ENCODE results near the gene DNM3.

DNM3 gene

GRCh38 chr1:172347416-172347815 lies 506.1 kb downstream of the DNM3 start:
- H3K9ac ChIP-seq (ENCODE audit: low read length), result no peak overlapping the region
- H3K9me3 ChIP-seq (ENCODE audit: control insufficient read depth, low read length), result peaks cover 12% of the 10 kb centered on the region
- H3K23ac ChIP-seq (ENCODE audit: low read length in 2 of 2), result no peak overlapping the region
- no peak overlapping the region for H3K4ac ChIP-seq (ENCODE audit: low read depth in 1 of 2, low read length in 2 of 2)
- H2BK120ac ChIP-seq (ENCODE audit: low read depth, low read length), result no peak overlapping the region
- no peak for DNase-seq
- no peaks in the 10 kb centered on the region for H3K27me3 ChIP-seq (ENCODE audit: control insufficient read depth in 1 of 2, insufficient read depth in 1 of 2, low read length in 2 of 2)
- H2BK5ac ChIP-seq (ENCODE audit: low read depth, low read length, poor library complexity, severe bottlenecking), result no peak overlapping the region
- 100% methylated on average over 2 of the region's 3 CpGs for whole genome bisulfite sequencing
- H3K4me1 ChIP-seq (ENCODE audit: control insufficient read depth, insufficient read depth, low read depth, low read length), result peaks cover 4% of the 10 kb centered on the region
- no peaks in the 10 kb centered on the region for H3K36me3 ChIP-seq (ENCODE audit: control insufficient read depth in 1 of 2, insufficient read depth in 2 of 2, low read depth in 1 of 2, low read length in 2 of 2)
- no peak overlapping the region for H3K14ac ChIP-seq (ENCODE audit: low read length in 2 of 2)
- no peak overlapping the region for H3K27ac ChIP-seq (ENCODE audit: low read length, poor library complexity, severe bottlenecking)
- H4K8ac ChIP-seq (ENCODE audit: low read length), result no peak overlapping the region
- H3K4me3 ChIP-seq (ENCODE audit: insufficient read depth in 1 of 2, low read depth in 1 of 2, low read length in 2 of 2), result no peak overlapping the region
- H2AFZ ChIP-seq (ENCODE audit: low read depth, low read length), result no peak overlapping the region
- H3K4me2 ChIP-seq (ENCODE audit: low read length, poor library complexity, severe bottlenecking), result no peak overlapping the region
- no peak overlapping the region for H2BK15ac ChIP-seq (ENCODE audit: low read depth, poor library complexity, severe bottlenecking)
- no peak overlapping the region for H2AK5ac ChIP-seq (ENCODE audit: low read length, severe bottlenecking)
- H4K91ac ChIP-seq (ENCODE audit: low read length), result no peak overlapping the region
- no peak overlapping the region for H3K18ac ChIP-seq (ENCODE audit: low read depth in 1 of 2, low read length in 2 of 2)
- H3K79me1 ChIP-seq (replicated peaks; ENCODE audit: low read length, poor library complexity, severe bottlenecking), result peaks cover 1% of the 10 kb centered on the region
- no peak overlapping the region for H2BK12ac ChIP-seq (ENCODE audit: low read length in 2 of 2)

GRCh38 chr1:172350856-172351255 lies 509.6 kb downstream of the DNM3 start:
- Histone ChIP-seq H4K8ac (ENCODE audit: low read length) (no peak overlapping the region), H2BK12ac (ENCODE audit: low read length in 2 of 2) (no peak overlapping the region), H3K4me3 (ENCODE audit: insufficient read depth in 1 of 2, low read depth in 1 of 2, low read length in 2 of 2) (no peak overlapping the region), H2AFZ (ENCODE audit: low read depth, low read length) (no peak overlapping the region), H3K18ac (ENCODE audit: low read depth in 1 of 2, low read length in 2 of 2) (no peak overlapping the region), H3K9me3 (ENCODE audit: control insufficient read depth, low read length) (peaks cover 12% of the 10 kb centered on the region), H2BK120ac (ENCODE audit: low read depth, low read length) (no peak overlapping the region), H3K9ac (ENCODE audit: low read length) (peak overlapping the region; percentile 8), H3K36me3 (ENCODE audit: control insufficient read depth in 1 of 2, insufficient read depth in 2 of 2, low read depth in 1 of 2, low read length in 2 of 2) (no peaks in the 10 kb centered on the region), H2BK15ac (ENCODE audit: low read depth, poor library complexity, severe bottlenecking) (no peak overlapping the region), H2BK5ac (ENCODE audit: low read depth, low read length, poor library complexity, severe bottlenecking) (no peak overlapping the region), H3K4ac (ENCODE audit: low read depth in 1 of 2, low read length in 2 of 2) (no peak overlapping the region), H3K27ac (ENCODE audit: low read length, poor library complexity, severe bottlenecking) (peak overlapping the region; percentile 68), H3K27me3 (ENCODE audit: control insufficient read depth in 1 of 2, insufficient read depth in 1 of 2, low read length in 2 of 2) (no peaks in the 10 kb centered on the region), H2AK5ac (ENCODE audit: low read length, severe bottlenecking) (no peak overlapping the region), H3K14ac (ENCODE audit: low read length in 2 of 2) (no peak overlapping the region), H3K4me1 (ENCODE audit: control insufficient read depth, insufficient read depth, low read depth, low read length) (peaks cover 3% of the 10 kb centered on the region), H3K23ac (ENCODE audit: low read length in 2 of 2) (no peak overlapping the region), H3K4me2 (ENCODE audit: low read length, poor library complexity, severe bottlenecking) (no peak overlapping the region), H4K91ac (ENCODE audit: low read length) (no peak overlapping the region), H3K79me1 (replicated peaks; ENCODE audit: low read length, poor library complexity, severe bottlenecking) (peaks cover 5% of the 10 kb centered on the region)
- DNase-seq, result peak; percentile 29

- H3K27me3 ChIP-seq (ENCODE audit: control insufficient read depth in 1 of 2, insufficient read depth in 1 of 2, low read length in 2 of 2), result no peaks in the 10 kb centered on the region
- H3K9me3 ChIP-seq (ENCODE audit: control insufficient read depth, low read length), result peaks cover 12% of the 10 kb centered on the region
- peak; percentile 34 for DNase-seq
- no peaks in the 10 kb centered on the region for H3K36me3 ChIP-seq (ENCODE audit: control insufficient read depth in 1 of 2, insufficient read depth in 2 of 2, low read depth in 1 of 2, low read length in 2 of 2)
- H3K4me2 ChIP-seq (ENCODE audit: low read length, poor library complexity, severe bottlenecking), result no peak overlapping the region
- no peak overlapping the region for H2BK15ac ChIP-seq (ENCODE audit: low read depth, poor library complexity, severe bottlenecking)
- no peak overlapping the region for H2BK120ac ChIP-seq (ENCODE audit: low read depth, low read length)
- H3K79me1 ChIP-seq (replicated peaks; ENCODE audit: low read length, poor library complexity, severe bottlenecking), result peaks cover 3% of the 10 kb centered on the region
- H2BK5ac ChIP-seq (ENCODE audit: low read depth, low read length, poor library complexity, severe bottlenecking), result no peak overlapping the region
- H4K91ac ChIP-seq (ENCODE audit: low read length), result no peak overlapping the region
- H3K27ac ChIP-seq (ENCODE audit: low read length, poor library complexity, severe bottlenecking), result peak overlapping the region; percentile 81
- H3K9ac ChIP-seq (ENCODE audit: low read length), result peak overlapping the region; percentile 8
- no peak overlapping the region for H3K4ac ChIP-seq (ENCODE audit: low read depth in 1 of 2, low read length in 2 of 2)
- H4K8ac ChIP-seq (ENCODE audit: low read length), result no peak overlapping the region
- H2BK12ac ChIP-seq (ENCODE audit: low read length in 2 of 2), result no peak overlapping the region
- no peak overlapping the region for H3K4me3 ChIP-seq (ENCODE audit: insufficient read depth in 1 of 2, low read depth in 1 of 2, low read length in 2 of 2)
- H2AFZ ChIP-seq (ENCODE audit: low read depth, low read length), result no peak overlapping the region
- no peak overlapping the region for H3K23ac ChIP-seq (ENCODE audit: low read length in 2 of 2)
- no peak overlapping the region for H3K18ac ChIP-seq (ENCODE audit: low read depth in 1 of 2, low read length in 2 of 2)
- no peak overlapping the region for H2AK5ac ChIP-seq (ENCODE audit: low read length, severe bottlenecking)
- H3K14ac ChIP-seq (ENCODE audit: low read length in 2 of 2), result no peak overlapping the region
- peaks cover 3% of the 10 kb centered on the region for H3K4me1 ChIP-seq (ENCODE audit: control insufficient read depth, insufficient read depth, low read depth, low read length)
Measured at GRCh38 chr1:172351346-172351745, 510.0 kb downstream of the DNM3 start.

- Histone ChIP-seq H2AFZ (ENCODE audit: low read depth, low read length) (no peak overlapping the region), H3K27ac (ENCODE audit: low read length, poor library complexity, severe bottlenecking) (peak overlapping the region; percentile 81), H2BK120ac (ENCODE audit: low read depth, low read length) (no peak overlapping the region), H3K18ac (ENCODE audit: low read depth in 1 of 2, low read length in 2 of 2) (no peak overlapping the region), H4K8ac (ENCODE audit: low read length) (no peak overlapping the region), H2BK5ac (ENCODE audit: low read depth, low read length, poor library complexity, severe bottlenecking) (no peak overlapping the region), H3K36me3 (ENCODE audit: control insufficient read depth in 1 of 2, insufficient read depth in 2 of 2, low read depth in 1 of 2, low read length in 2 of 2) (no peaks in the 10 kb centered on the region), H2BK12ac (ENCODE audit: low read length in 2 of 2) (peak overlapping the region; percentile 1 to 95), H3K4me3 (ENCODE audit: insufficient read depth in 1 of 2, low read depth in 1 of 2, low read length in 2 of 2) (no peak overlapping the region), H3K4me1 (ENCODE audit: control insufficient read depth, insufficient read depth, low read depth, low read length) (peaks cover 3% of the 10 kb centered on the region), H3K14ac (ENCODE audit: low read length in 2 of 2) (no peak overlapping the region), H2AK5ac (ENCODE audit: low read length, severe bottlenecking) (peak overlapping the region; percentile 20), H3K4me2 (ENCODE audit: low read length, poor library complexity, severe bottlenecking) (peak overlapping the region; percentile 20), H3K79me1 (replicated peaks; ENCODE audit: low read length, poor library complexity, severe bottlenecking) (peaks cover 3% of the 10 kb centered on the region), H3K27me3 (ENCODE audit: control insufficient read depth in 1 of 2, insufficient read depth in 1 of 2, low read length in 2 of 2) (no peaks in the 10 kb centered on the region), H3K4ac (ENCODE audit: low read depth in 1 of 2, low read length in 2 of 2) (peak overlapping the region in 1 of 2 experiments; percentile 45), H3K9ac (ENCODE audit: low read length) (peak overlapping the region; percentile 8), H3K23ac (ENCODE audit: low read length in 2 of 2) (no peak overlapping the region), H2BK15ac (ENCODE audit: low read depth, poor library complexity, severe bottlenecking) (no peak overlapping the region), H3K9me3 (ENCODE audit: control insufficient read depth, low read length) (peaks cover 12% of the 10 kb centered on the region), H4K91ac (ENCODE audit: low read length) (no peak overlapping the region)
- DNase-seq, result peak; percentile 76
- WGBS, result 0% methylated on average over 3 of the region's 3 CpGs
Measured at GRCh38 chr1:172351754-172352161, 510.5 kb downstream of the DNM3 start.
